HG02870 (cell line): Measurements from ENCODE around the gene WT1.
"Not testable (repeated sequence)": the region's sequence is repeated elsewhere in the genome, so short reads cannot be mapped to it uniquely, and the experiment has no call there.

Experiments used
- ATAC-seq: cut with Tn5 transposase; IDR thresholded peaks from one replicate; pipeline ENCODE4 v1.9.1; 2021; ENCODE audit warnings: mild to moderate bottlenecking, moderate library complexity; ENCODE audit not compliant: unreplicated experiment

The WT1 gene

GRCh38 chr11:32435511-32435941 is at the start of gene WT1:
WT1 (minus strand) TSS chr11:32435539.
- no peak for ATAC-seq

GRCh38 chr11:32479291-32479690 is 44.0 kb upstream of the WT1 start:
- no peak for ATAC-seq

- ATAC-seq: no peak
These were observed 43.0 kb upstream of the WT1 start for GRCh38 chr11:32478277-32478731.

- no peak for ATAC-seq
These were observed 38.1 kb upstream of the WT1 start for GRCh38 chr11:32473282-32473909.

- ATAC-seq: no peak
These were observed 36.9 kb upstream of the WT1 start for GRCh38 chr11:32472226-32472625.

- ATAC-seq: not testable (repeated sequence)
These were observed 36.2 kb upstream of the WT1 start for GRCh38 chr11:32471544-32471943.

GRCh38 chr11:32469791-32470190 is 34.5 kb upstream of the WT1 start:
- no peak for ATAC-seq

- ATAC-seq: no peak
These were observed 31.1 kb upstream of the WT1 start for GRCh38 chr11:32466279-32466915.

- ATAC-seq: no peak
These were observed 28.7 kb upstream of the WT1 start for GRCh38 chr11:32464078-32464477.

GRCh38 chr11:32462011-32462690 is 26.8 kb upstream of the WT1 start:
- no peak for ATAC-seq

- no peak for ATAC-seq
These were observed 21.5 kb upstream of the WT1 start for GRCh38 chr11:32456864-32457263.

- no peak for ATAC-seq
These were observed 19.7 kb upstream of the WT1 start for GRCh38 chr11:32454993-32455392.

- ATAC-seq: no peak
These were observed 16.5 kb upstream of the WT1 start for GRCh38 chr11:32451808-32452207.

- no peak for ATAC-seq
These were observed 15.0 kb upstream of the WT1 start for GRCh38 chr11:32450372-32450771.

GRCh38 chr11:32448232-32448631 is 12.9 kb upstream of the WT1 start:
- ATAC-seq: no peak

GRCh38 chr11:32447252-32447651 is 11.9 kb upstream of the WT1 start:
- ATAC-seq: no peak

- no peak for ATAC-seq
These were observed 10.9 kb upstream of the WT1 start for GRCh38 chr11:32446227-32446626.

GRCh38 chr11:32444186-32444585 is 8.8 kb upstream of the WT1 start:
- ATAC-seq: no peak

- no peak for ATAC-seq
These were observed 5.6 kb upstream of the WT1 start for GRCh38 chr11:32440916-32441315.

- ATAC-seq: no peak
These were observed 5.1 kb upstream of the WT1 start for GRCh38 chr11:32440312-32440908.

- ATAC-seq: no peak
These were observed 4.3 kb upstream of the WT1 start for GRCh38 chr11:32439501-32440210.
